Activated CD8-positive, alpha-beta T cell treated with anti-CD3 and anti-CD28 coated beads for 36 hours (primary cell): Measurements from ENCODE around the gene TLE1. TPM values are rescaled to one million over a fixed set of nuclear protein-coding genes. Genes with fewer than 3 reads are reported as not detected.
"Not testable (repeated sequence)": the region's sequence is repeated elsewhere in the genome, so short reads cannot be mapped to it uniquely, and the experiment has no call there.

Source experiments
- ATAC-seq: fragments of 200-7000 bp; cut with Tn5 transposase; one replicate; pipeline ENCODE4 v1.10.0; 2021; ENCODE audit warnings: mild to moderate bottlenecking, moderate library complexity
- CTCF ChIA-PET: fragments of 350-600 bp; sonication (Branson Sonifier 250); formaldehyde crosslinking; loops from one replicate; lab custom pipeline; 2021; ENCODE audit warnings: antibody characterized with exemption; lab: Charles Lee
- POLR2A ChIA-PET: fragments of 350-600 bp; sonication (Branson Sonifier 250); formaldehyde crosslinking; loops from one replicate; lab custom pipeline; 2021; ENCODE audit warnings: antibody characterized with exemption; lab: Charles Lee
- DNase-seq: peaks from one replicate; pipeline ENCODE4 v3.0.0-alpha.2; 2020
- H3K27ac Mint-ChIP-seq: one replicate; pipeline ENCODE4 v1.8.0; 2021; ENCODE audit warnings: mild to moderate bottlenecking, mixed read lengths
- H3K27me3 Mint-ChIP-seq: one replicate; pipeline ENCODE4 v1.8.0; 2021; ENCODE audit warnings: mixed read lengths
- H3K36me3 Mint-ChIP-seq: one replicate; pipeline ENCODE4 v1.8.0; 2021; ENCODE audit warnings: low read depth, mixed read lengths
- H3K4me1 Mint-ChIP-seq: one replicate; pipeline ENCODE4 v1.8.0; 2021; ENCODE audit warnings: low read depth, mixed read lengths
- H3K4me3 Mint-ChIP-seq: one replicate; pipeline ENCODE4 v1.8.0; 2021; ENCODE audit warnings: mild to moderate bottlenecking, moderate library complexity, mixed read lengths
- H3K9me3 Mint-ChIP-seq: one replicate; pipeline ENCODE4 v1.8.0; 2021; ENCODE audit warnings: mixed read lengths
- intact Hi-C: fragments of 100-400 bp; cut with micrococcal nuclease; formaldehyde crosslinking; loops from one replicate; pipeline ENCODE4 v1.10.0; 2022
- total RNA-seq, 2 experiments: library from RNA; stranded (reverse); gene quantifications; one replicate each; pipeline ENCODE4 v1.2.3, GENCODE V29; 2021
- TF ChIP-seq, protein P1 (sequence below): fragments of 200-600 bp; IDR thresholded peaks from one replicate; pipeline ENCODE4 v1.8.0; 2022; ENCODE audit warnings: antibody characterized with exemption, mild to moderate bottlenecking

TLE1 gene
- total RNA-seq, 2 experiments from 2014 or later = 0.20 to 0.29 TPM

GRCh38 chr9:81595887-81596543, 93.3 kb downstream of the TLE1 start:
- H3K4me1 Mint-ChIP-seq = peaks cover 12% of the 10 kb centered on the region
- intact Hi-C loops = no loop called here
- no peaks in the 10 kb centered on the region for H3K9me3 Mint-ChIP-seq
- DNase-seq (no peak), ATAC-seq (no peak)
- POLR2A ChIA-PET = no interaction called here
- H3K36me3 Mint-ChIP-seq = no peaks in the 10 kb centered on the region
- no peak overlapping the region for H3K27ac Mint-ChIP-seq
- CTCF ChIA-PET = no interaction called here
- no peak overlapping the region for H3K4me3 Mint-ChIP-seq
- TF ChIP-seq, protein P1, sequence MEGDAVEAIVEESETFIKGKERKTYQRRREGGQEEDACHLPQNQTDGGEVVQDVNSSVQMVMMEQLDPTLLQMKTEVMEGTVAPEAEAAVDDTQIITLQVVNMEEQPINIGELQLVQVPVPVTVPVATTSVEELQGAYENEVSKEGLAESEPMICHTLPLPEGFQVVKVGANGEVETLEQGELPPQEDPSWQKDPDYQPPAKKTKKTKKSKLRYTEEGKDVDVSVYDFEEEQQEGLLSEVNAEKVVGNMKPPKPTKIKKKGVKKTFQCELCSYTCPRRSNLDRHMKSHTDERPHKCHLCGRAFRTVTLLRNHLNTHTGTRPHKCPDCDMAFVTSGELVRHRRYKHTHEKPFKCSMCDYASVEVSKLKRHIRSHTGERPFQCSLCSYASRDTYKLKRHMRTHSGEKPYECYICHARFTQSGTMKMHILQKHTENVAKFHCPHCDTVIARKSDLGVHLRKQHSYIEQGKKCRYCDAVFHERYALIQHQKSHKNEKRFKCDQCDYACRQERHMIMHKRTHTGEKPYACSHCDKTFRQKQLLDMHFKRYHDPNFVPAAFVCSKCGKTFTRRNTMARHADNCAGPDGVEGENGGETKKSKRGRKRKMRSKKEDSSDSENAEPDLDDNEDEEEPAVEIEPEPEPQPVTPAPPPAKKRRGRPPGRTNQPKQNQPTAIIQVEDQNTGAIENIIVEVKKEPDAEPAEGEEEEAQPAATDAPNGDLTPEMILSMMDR = no peak
- H3K27me3 Mint-ChIP-seq = peaks cover 13% of the 10 kb centered on the region

- H3K27ac Mint-ChIP-seq, POLR2A ChIA-PET, H3K36me3 Mint-ChIP-seq, H3K9me3 Mint-ChIP-seq, ATAC-seq, H3K4me3 Mint-ChIP-seq, intact Hi-C loops, CTCF ChIA-PET, DNase-seq: not testable (repeated sequence)
- peaks cover 13% of the 10 kb centered on the region for H3K27me3 Mint-ChIP-seq
- peaks cover 12% of the 10 kb centered on the region for H3K4me1 Mint-ChIP-seq
Observed at GRCh38 chr9:81595293-81595692, 94.1 kb downstream of the TLE1 start.

DNA sequence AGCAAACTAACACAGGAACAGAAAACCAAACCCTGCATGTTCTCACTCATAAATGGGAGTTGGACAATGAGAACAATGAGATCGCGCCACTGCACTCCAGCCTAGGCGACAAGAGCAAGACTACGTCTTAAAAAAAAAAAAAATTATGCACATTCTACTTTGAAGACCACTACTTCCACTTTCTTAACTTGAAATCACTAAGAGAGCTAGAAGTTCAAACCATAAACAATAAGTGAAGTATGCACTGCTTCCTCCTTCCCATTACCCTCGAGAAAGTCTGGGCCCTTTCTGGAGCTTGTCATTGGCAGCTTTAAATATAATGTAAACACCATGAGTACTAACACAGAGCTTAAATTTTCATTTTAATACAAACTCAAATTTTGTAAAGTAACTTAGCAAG, 94.9 kb downstream of the TLE1 start:
- no peak overlapping the region for H3K4me3 Mint-ChIP-seq
- H3K36me3 Mint-ChIP-seq = no peaks in the 10 kb centered on the region
- TF ChIP-seq, protein P1 = no peak
- H3K27me3 Mint-ChIP-seq = peaks cover 13% of the 10 kb centered on the region
- ChIA-PET CTCF (no interaction called here), POLR2A (no interaction called here)
- no peak for DNase-seq
- intact Hi-C loops = no loop called here
- H3K27ac Mint-ChIP-seq = no peak overlapping the region
- H3K4me1 Mint-ChIP-seq = peaks cover 12% of the 10 kb centered on the region
- no peak for ATAC-seq
- no peaks in the 10 kb centered on the region for H3K9me3 Mint-ChIP-seq

GRCh38 chr9:81592887-81593266, 96.5 kb downstream of the TLE1 start:
- CTCF ChIA-PET = interaction anchor here (1.0 kb wide), 1 partner anchor 16 kb away, joined by 3 read pairs; no protein-coding TSS in a partner anchor
- no peaks in the 10 kb centered on the region for H3K9me3 Mint-ChIP-seq

DNA sequence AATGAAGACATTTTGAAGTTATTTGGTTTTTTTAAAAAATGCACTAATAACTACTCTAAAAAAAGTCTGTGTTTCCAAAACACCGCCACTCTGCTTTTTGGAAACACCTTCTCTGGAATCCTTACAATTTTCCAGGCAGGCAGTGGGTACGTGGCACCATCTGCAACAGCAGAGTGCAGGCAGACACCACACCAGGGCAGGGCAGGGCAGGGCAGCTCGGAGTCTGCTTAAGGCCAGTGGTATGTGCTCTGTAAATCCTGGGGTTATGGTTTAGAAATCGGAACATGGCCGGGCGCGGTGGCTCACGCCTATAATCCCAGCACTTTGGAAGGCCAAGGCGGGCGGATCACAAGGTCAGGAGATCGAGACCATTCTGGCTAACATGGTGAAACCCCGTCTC, 97.6 kb downstream of the TLE1 start:
- TF ChIP-seq, protein P1 = no peak
- CTCF ChIA-PET = no interaction called here
- intact Hi-C loops = no loop called here
- ATAC-seq = no peak
- POLR2A ChIA-PET = no interaction called here
- Mint-ChIP-seq H3K27ac (no peak overlapping the region), H3K36me3 (no peaks in the 10 kb centered on the region), H3K27me3 (peaks cover 9% of the 10 kb centered on the region), H3K4me1 (peaks cover 6% of the 10 kb centered on the region), H3K9me3 (no peaks in the 10 kb centered on the region), H3K4me3 (no peak overlapping the region)
- DNase-seq = no peak

More at GRCh38 chr9:81592887-81593266, 96.5 kb downstream of the TLE1 start:
- Mint-ChIP-seq H3K4me3 (no peak overlapping the region), H3K27me3 (peaks cover 11% of the 10 kb centered on the region), H3K4me1 (peaks cover 12% of the 10 kb centered on the region), H3K36me3 (no peaks in the 10 kb centered on the region), H3K27ac (no peak overlapping the region)
- no peak for ATAC-seq
- TF ChIP-seq, protein P1 = no peak
- DNase-seq = no peak
- POLR2A ChIA-PET = no interaction called here
- intact Hi-C loops = no loop called here
